ENCODE measurements around the gene FGGY. TPM values are rescaled to one million over a fixed set of nuclear protein-coding genes. Genes with fewer than 3 reads are reported as not detected.

The FGGY gene
- total and polyA plus RNA-seq, 11 donors = 7.2 to 42.9 (median 32.0) TPM

- Histone ChIP-seq H3K36me3 (peaks cover 0 to 11% (median 0%) of the 10 kb centered on the region in 9 donors), H3K27ac (no peak overlapping the region), H3K27me3 (no peaks in the 10 kb centered on the region), H3K4me1 (peaks cover 0 to 6% (median 0%) of the 10 kb centered on the region in 12 donors), H3K4me3 (no peak overlapping the region), H3K9me3 (no peaks in the 10 kb centered on the region)
- no peak for ATAC-seq
- WGBS, 4 donors = 71 to 88% (median 79%) methylated on average over 1 of the region's 1 CpG
- no peak for DNase-seq
- intact Hi-C loops (cut with DNase I) = no loop called here
- TF ChIP-seq, protein P1, sequence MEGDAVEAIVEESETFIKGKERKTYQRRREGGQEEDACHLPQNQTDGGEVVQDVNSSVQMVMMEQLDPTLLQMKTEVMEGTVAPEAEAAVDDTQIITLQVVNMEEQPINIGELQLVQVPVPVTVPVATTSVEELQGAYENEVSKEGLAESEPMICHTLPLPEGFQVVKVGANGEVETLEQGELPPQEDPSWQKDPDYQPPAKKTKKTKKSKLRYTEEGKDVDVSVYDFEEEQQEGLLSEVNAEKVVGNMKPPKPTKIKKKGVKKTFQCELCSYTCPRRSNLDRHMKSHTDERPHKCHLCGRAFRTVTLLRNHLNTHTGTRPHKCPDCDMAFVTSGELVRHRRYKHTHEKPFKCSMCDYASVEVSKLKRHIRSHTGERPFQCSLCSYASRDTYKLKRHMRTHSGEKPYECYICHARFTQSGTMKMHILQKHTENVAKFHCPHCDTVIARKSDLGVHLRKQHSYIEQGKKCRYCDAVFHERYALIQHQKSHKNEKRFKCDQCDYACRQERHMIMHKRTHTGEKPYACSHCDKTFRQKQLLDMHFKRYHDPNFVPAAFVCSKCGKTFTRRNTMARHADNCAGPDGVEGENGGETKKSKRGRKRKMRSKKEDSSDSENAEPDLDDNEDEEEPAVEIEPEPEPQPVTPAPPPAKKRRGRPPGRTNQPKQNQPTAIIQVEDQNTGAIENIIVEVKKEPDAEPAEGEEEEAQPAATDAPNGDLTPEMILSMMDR (IDR thresholded peaks at IDR 0.05) = no peak
- TF ChIP-seq POLR2A (IDR thresholded peaks at IDR 0.05) = no peak
Measured at GRCh38 chr1:59512702-59513101, 215.8 kb downstream of the FGGY start.

- H3K4me1 ChIP-seq = peaks cover 0 to 4% (median 0%) of the 10 kb centered on the region in 12 donors
- DNase-seq (no peak), ATAC-seq (no peak)
- no peak overlapping the region for H3K4me3 ChIP-seq
- intact Hi-C loops (cut with DNase I) = no loop called here
- 88 to 92% (median 91%) methylated on average over 11 of the region's 11 CpGs for WGBS, 4 donors
- H3K27me3 ChIP-seq = no peaks in the 10 kb centered on the region
- no peak overlapping the region for H3K27ac ChIP-seq
- H3K9me3 ChIP-seq = no peaks in the 10 kb centered on the region
- TF ChIP-seq, protein P1 (IDR thresholded peaks at IDR 0.05) = no peak
- TF ChIP-seq POLR2A (IDR thresholded peaks at IDR 0.05) = no peak
- H3K36me3 ChIP-seq = peaks cover 0 to 11% (median 0%) of the 10 kb centered on the region in 9 donors
Measured at GRCh38 chr1:59514061-59514909, 217.4 kb downstream of the FGGY start.

GRCh38 chr1:59516881-59517280 lies 220.0 kb downstream of the FGGY start:
- Histone ChIP-seq H3K9me3 (no peaks in the 10 kb centered on the region), H3K36me3 (peaks cover 0 to 11% (median 0%) of the 10 kb centered on the region in 9 donors), H3K27ac (peak overlapping the region in 3 of 12 donors; percentile 12 to 48 (median 40)), H3K27me3 (no peaks in the 10 kb centered on the region), H3K4me1 (peaks cover 0 to 23% (median 16%) of the 10 kb centered on the region in 12 donors), H3K4me3 (no peak overlapping the region)
- TF ChIP-seq, protein P1 (IDR thresholded peaks at IDR 0.05) = no peak
- no peak for TF ChIP-seq POLR2A (IDR thresholded peaks at IDR 0.05)
- peak in 1 of 5 donors; percentile 42 for DNase-seq
- ATAC-seq = peak in 2 of 4 donors; percentile 60
- intact Hi-C loops (cut with DNase I) = no loop called here

GRCh38 chr1:59520194-59520593 lies 223.3 kb downstream of the FGGY start:
- Histone ChIP-seq H3K4me1 (peaks cover 0 to 24% (median 17%) of the 10 kb centered on the region in 12 donors), H3K27me3 (no peaks in the 10 kb centered on the region), H3K36me3 (no peaks in the 10 kb centered on the region), H3K27ac (peak overlapping the region in 3 of 12 donors; percentile 25 to 61 (median 60)), H3K9me3 (no peaks in the 10 kb centered on the region), H3K4me3 (no peak overlapping the region)
- intact Hi-C loops (cut with DNase I) = loop anchor here in 1 of 10 donors (10.0 kb wide), 1 partner anchor 65 kb away; no protein-coding TSS in a partner anchor
- DNase-seq (no peak), ATAC-seq (no peak)
- WGBS, 4 donors = 59 to 69% (median 64%) methylated on average over 3 of the region's 3 CpGs
- TF ChIP-seq, protein P1 (IDR thresholded peaks at IDR 0.05) = no peak
- TF ChIP-seq POLR2A (IDR thresholded peaks at IDR 0.05) = no peak
